Measurements from ENCODE around the gene EIF1. TPM values are rescaled to one million over a fixed set of nuclear protein-coding genes. Genes with fewer than 3 reads are reported as not detected.

The EIF1 gene
- total RNA-seq, 1 experiment from 2014 or later = 1,082 TPM

DNA sequence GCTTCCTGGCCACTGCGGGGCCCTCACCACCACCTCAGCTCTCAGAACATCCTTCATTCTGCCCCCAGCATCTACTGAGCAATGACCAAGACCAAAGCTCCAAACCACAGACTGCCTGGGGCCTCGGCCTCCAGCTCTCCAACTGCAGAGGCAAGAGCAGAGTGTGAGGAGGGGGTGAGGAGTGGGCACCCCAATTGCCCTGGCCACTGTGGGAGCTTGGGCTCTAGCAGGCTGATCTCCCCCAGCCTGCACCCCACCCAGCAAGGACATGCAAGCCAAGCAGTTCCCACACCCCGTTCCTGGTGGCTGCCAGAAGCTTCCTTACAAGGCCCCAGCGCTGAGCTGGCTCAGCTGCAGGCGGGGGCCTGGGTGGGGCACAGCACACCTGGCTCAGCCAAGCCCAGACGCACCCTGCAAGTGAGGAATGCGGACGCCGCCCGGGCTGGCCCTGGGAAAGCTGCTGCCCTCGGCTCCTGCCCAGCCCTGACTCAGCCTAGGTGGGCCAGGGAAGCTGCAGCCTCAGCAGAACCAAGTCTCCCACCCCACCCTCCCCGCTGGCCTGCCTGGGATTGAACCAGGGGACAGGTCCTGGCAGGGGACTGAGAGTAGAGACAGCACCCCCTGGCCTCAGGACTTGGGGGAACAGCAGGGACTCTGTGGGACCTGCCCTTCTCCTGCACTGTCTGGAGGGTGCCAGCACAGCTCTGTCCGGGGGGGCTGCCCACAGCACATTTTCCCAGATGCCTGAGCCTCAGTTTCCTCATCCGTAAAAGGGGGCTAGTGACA lies 34.6 kb upstream of the EIF1 start (continued):
- TF ChIP-seq, protein P1, sequence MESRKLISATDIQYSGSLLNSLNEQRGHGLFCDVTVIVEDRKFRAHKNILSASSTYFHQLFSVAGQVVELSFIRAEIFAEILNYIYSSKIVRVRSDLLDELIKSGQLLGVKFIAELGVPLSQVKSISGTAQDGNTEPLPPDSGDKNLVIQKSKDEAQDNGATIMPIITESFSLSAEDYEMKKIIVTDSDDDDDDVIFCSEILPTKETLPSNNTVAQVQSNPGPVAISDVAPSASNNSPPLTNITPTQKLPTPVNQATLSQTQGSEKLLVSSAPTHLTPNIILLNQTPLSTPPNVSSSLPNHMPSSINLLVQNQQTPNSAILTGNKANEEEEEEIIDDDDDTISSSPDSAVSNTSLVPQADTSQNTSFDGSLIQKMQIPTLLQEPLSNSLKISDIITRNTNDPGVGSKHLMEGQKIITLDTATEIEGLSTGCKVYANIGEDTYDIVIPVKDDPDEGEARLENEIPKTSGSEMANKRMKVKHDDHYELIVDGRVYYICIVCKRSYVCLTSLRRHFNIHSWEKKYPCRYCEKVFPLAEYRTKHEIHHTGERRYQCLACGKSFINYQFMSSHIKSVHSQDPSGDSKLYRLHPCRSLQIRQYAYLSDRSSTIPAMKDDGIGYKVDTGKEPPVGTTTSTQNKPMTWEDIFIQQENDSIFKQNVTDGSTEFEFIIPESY (IDR thresholded peaks at IDR 0.05; ENCODE audit: extremely low read depth, insufficient replicate concordance, low read length) = no peak
- TF ChIP-seq POLR2A (IDR thresholded peaks at IDR 0.05; ENCODE audit: borderline replicate concordance, extremely low read depth, insufficient read depth, insufficient read length) = no peak
- peak; percentile 59; the same call in 1 of the 2 replicates for TF ChIP-seq POLR2AphosphoS5 (IDR thresholded peaks at IDR 0.05; ENCODE audit: low read depth, low read length)
- peak; percentile 23; the same call in 1 of the 2 replicates for TF ChIP-seq ZFX (IDR thresholded peaks at IDR 0.05)
- no peak for TF ChIP-seq JUND (IDR thresholded peaks at IDR 0.05)
- TF ChIP-seq ZNF274 (IDR thresholded peaks at IDR 0.05; ENCODE audit: low read depth, low read length) = no peak
- no peak; the same call in 1 of the 2 replicates for TF ChIP-seq CBX3 (IDR thresholded peaks at IDR 0.05; ENCODE audit: low read depth)

DNA sequence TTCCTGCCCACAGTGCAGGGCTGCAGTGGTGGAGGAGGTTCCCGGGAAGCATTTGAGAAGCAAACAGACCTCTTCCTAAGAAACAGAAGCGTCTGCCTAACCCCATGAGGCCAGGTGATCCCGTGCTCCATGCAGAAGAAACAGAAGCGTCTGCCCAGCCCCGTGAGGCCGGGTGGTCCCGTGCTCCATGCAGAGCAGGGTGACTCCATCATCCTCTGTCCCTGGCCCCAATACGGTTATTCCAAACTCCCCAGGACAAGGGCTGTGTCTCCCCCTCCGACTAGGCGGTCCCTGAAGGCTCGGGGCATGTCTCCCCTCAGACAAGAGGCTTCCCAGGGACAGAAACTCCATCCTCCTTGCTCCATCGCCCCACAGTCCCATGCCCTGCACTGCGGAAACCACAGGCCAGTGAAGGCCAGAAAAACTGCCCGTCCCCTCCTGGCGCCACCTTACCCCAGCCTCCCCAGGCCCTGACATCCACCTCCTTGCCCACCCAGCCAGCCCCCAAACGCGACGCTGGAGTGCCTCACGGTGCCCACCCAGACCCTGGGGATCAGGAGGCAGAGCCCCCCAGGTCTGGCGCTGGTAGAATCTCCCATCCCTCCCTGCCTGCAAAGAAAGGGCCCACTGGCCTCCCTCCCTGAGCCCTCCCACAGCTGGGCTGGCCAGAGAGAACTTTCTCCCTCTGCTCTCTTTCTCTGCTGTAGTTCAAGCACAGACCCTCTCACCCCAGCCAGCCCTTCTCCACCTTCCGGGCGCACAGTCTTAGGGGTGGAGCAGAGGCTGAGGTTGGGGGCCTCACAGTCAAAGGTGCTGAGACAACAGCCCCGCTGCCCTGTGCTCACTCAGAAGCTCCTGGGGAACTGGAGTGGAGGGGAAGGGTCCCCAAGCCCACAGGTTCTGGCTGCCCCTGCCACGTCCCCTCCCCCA lies 33.7 kb upstream of the EIF1 start:
- DNase-seq (ENCODE audit: low read depth, low spot score) = no peak
- Histone ChIP-seq H4K20me1 (ENCODE audit: insufficient read depth) (no peaks in the 10 kb centered on the region), H3K9me3 (ENCODE audit: control insufficient read depth in 1 of 2, insufficient read depth in 1 of 2, low read depth in 1 of 2, low read length in 2 of 2) (no peaks in the 10 kb centered on the region), H3K9ac (ENCODE audit: low read length) (peak overlapping the region; percentile 67), H3K27ac (ENCODE audit: low read depth, low read length) (peak overlapping the region; percentile 71), H3K4me2 (ENCODE audit: low read length) (peak overlapping the region; percentile 82), H2AFZ (ENCODE audit: low read depth, low read length, poor library complexity, severe bottlenecking) (no peak overlapping the region), H3K4me1 (ENCODE audit: control insufficient read depth in 1 of 2, insufficient read depth in 2 of 2, low read length in 2 of 2) (peaks cover 44 to 73% of the 10 kb centered on the region in 2 experiments), H3K36me3 (ENCODE audit: control insufficient read depth in 1 of 2, insufficient read depth in 2 of 2, low read length in 2 of 2) (no peaks in the 10 kb centered on the region), H3K27me3 (ENCODE audit: insufficient read depth, low read length) (no peaks in the 10 kb centered on the region), H3K79me2 (ENCODE audit: insufficient read depth, low read length) (no peaks in the 10 kb centered on the region), H3K9me2 (ENCODE audit: insufficient read depth) (no peaks in the 10 kb centered on the region), H3K4me3 (replicated peaks in 1 of 2; ENCODE audit: low read depth in 1 of 2, low read length in 2 of 2) (peak overlapping the region in 1 of 2 experiments; percentile 16; a peak in 1 of 4 replicates)
- RAD21 ChIA-PET (ENCODE audit: low non-redundant PET in 1 of 2, low total read pairs in 2 of 2, uncharacterized antibody in 2 of 2, unreplicated experiment in 2 of 2) = interaction anchor here (1.2 kb wide), 2 partner anchors 8 to 107 kb away, joined by 3 to 5 read pairs; no protein-coding TSS in a partner anchor
- intact Hi-C loops (cut with micrococcal nuclease) = no loop called here
- ATAC-seq = peak; percentile 3; the same call in 1 of the 2 replicates
- CTCF ChIA-PET = interaction anchor here (1.4 to 11.1 kb wide), 3 partner anchors 9 to 106 kb away, joined by 6 to 217 read pairs (median 30); no protein-coding TSS in a partner anchor
- POLR2A ChIA-PET = interaction anchor here (1.1 to 1.6 kb wide), 4 partner anchors 8 to 133 kb away, joined by 3 to 12 read pairs (median 4); partner anchors contain the start of genes EIF1 and KRT19
- BruUV-seq (replicated peaks) = no TSS peak
- TF ChIP-seq, protein P2, sequence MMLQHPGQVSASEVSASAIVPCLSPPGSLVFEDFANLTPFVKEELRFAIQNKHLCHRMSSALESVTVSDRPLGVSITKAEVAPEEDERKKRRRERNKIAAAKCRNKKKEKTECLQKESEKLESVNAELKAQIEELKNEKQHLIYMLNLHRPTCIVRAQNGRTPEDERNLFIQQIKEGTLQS (IDR thresholded peaks at IDR 0.05) = no peak

All from HCT116 (cell line).